Loucy (cell line): Measurements from ENCODE around the gene TRPV6.
A peak's percentile ranks its signal among the peaks of the same experiment; 100 is the strongest.

ENCODE experiments used
- H2AFZ ChIP-seq: fragments of 200-600 bp; sonication (generic); 2 replicates; pipeline ENCODE4 v1.6.0; 2016; ENCODE audit warnings: antibody characterized with exemption, mild to moderate bottlenecking, low read length, moderate library complexity
- H3F3A ChIP-seq: fragments of 200-600 bp; 2 replicates; pipeline ENCODE4 v1.6.0; 2016; ENCODE audit warnings: antibody characterized with exemption, low read depth, mild to moderate bottlenecking
- H3K27me3 ChIP-seq: fragments of 200-600 bp; sonication (generic); 2 replicates; pipeline ENCODE4 v1.6.1; 2014; ENCODE audit warnings: low read length, mild to moderate bottlenecking; ENCODE audit not compliant: insufficient read depth, poor library complexity, severe bottlenecking
- H3K36me3 ChIP-seq: fragments of 200-600 bp; sonication (generic); 2 replicates; pipeline ENCODE4 v1.6.1; 2016; ENCODE audit warnings: low read length; ENCODE audit not compliant: insufficient read depth
- H3K4me1 ChIP-seq: fragments of 200-600 bp; sonication (generic); 2 replicates; pipeline ENCODE4 v1.5.1; 2014; ENCODE audit warnings: low read length, mild to moderate bottlenecking; ENCODE audit not compliant: insufficient read depth, poor library complexity, severe bottlenecking
- H3K4me2 ChIP-seq: fragments of 200-600 bp; sonication (generic); 2 replicates; pipeline ENCODE4 v1.6.0; 2014; ENCODE audit warnings: antibody characterized with exemption, low read length, low read depth, mild to moderate bottlenecking; ENCODE audit not compliant: poor library complexity, severe bottlenecking
- H3K4me3 ChIP-seq: fragments of 200-600 bp; sonication (generic); 2 replicates; pipeline ENCODE4 v1.5.1; 2014; ENCODE audit warnings: low read length, mild to moderate bottlenecking, mixed read lengths; ENCODE audit not compliant: poor library complexity, severe bottlenecking
- H3K79me2 ChIP-seq: fragments of 200-600 bp; sonication (generic); 2 replicates; pipeline ENCODE4 v1.6.1; 2014; ENCODE audit warnings: low read length; ENCODE audit not compliant: insufficient read depth
- H3K9ac ChIP-seq: fragments of 200-600 bp; sonication (generic); 2 replicates; pipeline ENCODE4 v1.6.0; 2014; ENCODE audit warnings: mild to moderate bottlenecking, low read depth, low read length, moderate library complexity; ENCODE audit not compliant: poor library complexity, severe bottlenecking
- H3K9me2 ChIP-seq: fragments of 200-600 bp; sonication (generic); replicated peaks from 2 replicates; pipeline ENCODE4 v1.6.1; 2016; ENCODE audit warnings: low read depth, low read length, mixed read lengths
- H3K9me3 ChIP-seq: fragments of 200-600 bp; sonication (generic); 2 replicates; pipeline ENCODE4 v1.6.1; 2014; ENCODE audit warnings: mild to moderate bottlenecking, antibody characterized with exemption, low read length, low read depth; ENCODE audit not compliant: insufficient read depth
- H4K20me1 ChIP-seq: fragments of 200-600 bp; sonication (generic); 2 replicates; pipeline ENCODE4 v1.6.0; 2014; ENCODE audit warnings: antibody characterized with exemption, low read length, mild to moderate bottlenecking; ENCODE audit not compliant: insufficient read depth, poor library complexity, severe bottlenecking
- CTCF ChIP-seq: fragments of 200-600 bp; sonication (generic); conservative IDR thresholded peaks from 2 replicates; pipeline ENCODE4 v1.5.1; 2014; ENCODE audit warnings: mild to moderate bottlenecking, antibody characterized with exemption, low read length
- EZH2phosphoT487 ChIP-seq: fragments of 200-600 bp; IDR thresholded peaks from 2 replicates; pipeline ENCODE4 v1.6.1; 2018; ENCODE audit warnings: antibody characterized with exemption, mild to moderate bottlenecking, moderate library complexity, borderline replicate concordance

The TRPV6 gene

GRCh38 chr7:142866361-142867096, 19.0 kb downstream of the TRPV6 start:
- H3F3A ChIP-seq = no peaks in the 10 kb centered on the region
- H3K9me3 ChIP-seq = no peaks in the 10 kb centered on the region
- H3K27me3 ChIP-seq = no peaks in the 10 kb centered on the region
- TF ChIP-seq CTCF (peak; percentile 72), EZH2phosphoT487 (no peak)
- peaks cover 4% of the 10 kb centered on the region; the same call in 1 of the 2 replicates for H3K79me2 ChIP-seq
- H3K4me3 ChIP-seq = no peak overlapping the region
- H3K36me3 ChIP-seq = peaks cover 51% of the 10 kb centered on the region; the same call in 1 of the 2 replicates
- no peak overlapping the region for H2AFZ ChIP-seq
- H3K4me1 ChIP-seq = peaks cover 9% of the 10 kb centered on the region
- no peaks in the 10 kb centered on the region for H4K20me1 ChIP-seq
- no peak overlapping the region for H3K4me2 ChIP-seq
- H3K9me2 ChIP-seq = no peaks in the 10 kb centered on the region
- H3K9ac ChIP-seq = peak overlapping the region; percentile 37

- H3K4me3 ChIP-seq = no peak overlapping the region
- peaks cover 12% of the 10 kb centered on the region for H3K4me1 ChIP-seq
- H3K4me2 ChIP-seq = no peak overlapping the region
Observed at GRCh38 chr7:142865766-142866165, 19.8 kb downstream of the TRPV6 start.

GRCh38 chr7:142864980-142865747, 20.4 kb downstream of the TRPV6 start:
- Histone ChIP-seq H3K9me2 (no peaks in the 10 kb centered on the region), H4K20me1 (no peaks in the 10 kb centered on the region), H3K4me2 (no peak overlapping the region), H3K4me1 (peaks cover 13% of the 10 kb centered on the region), H3F3A (no peaks in the 10 kb centered on the region), H3K79me2 (peaks cover 14% of the 10 kb centered on the region; the same call in 1 of the 2 replicates), H3K9me3 (no peaks in the 10 kb centered on the region), H3K9ac (peak overlapping the region; percentile 37), H3K4me3 (no peak overlapping the region), H2AFZ (no peak overlapping the region), H3K27me3 (no peaks in the 10 kb centered on the region), H3K36me3 (peaks cover 54% of the 10 kb centered on the region; the same call in 1 of the 2 replicates)
- TF ChIP-seq EZH2phosphoT487 (no peak), CTCF (no peak)

More at GRCh38 chr7:142865766-142866165, 19.8 kb downstream of the TRPV6 start:
- no peaks in the 10 kb centered on the region for H3K27me3 ChIP-seq
- no peaks in the 10 kb centered on the region for H3F3A ChIP-seq
- no peak for TF ChIP-seq EZH2phosphoT487
- no peak for TF ChIP-seq CTCF
- H2AFZ ChIP-seq = no peak overlapping the region
- H3K9me3 ChIP-seq = no peaks in the 10 kb centered on the region
- peaks cover 56% of the 10 kb centered on the region; the same call in 1 of the 2 replicates for H3K36me3 ChIP-seq
- no peaks in the 10 kb centered on the region for H3K9me2 ChIP-seq
- H3K9ac ChIP-seq = peak overlapping the region; percentile 37
- no peaks in the 10 kb centered on the region for H4K20me1 ChIP-seq
- peaks cover 8% of the 10 kb centered on the region; the same call in 1 of the 2 replicates for H3K79me2 ChIP-seq
